Ovary (tissue), 9 donors: Measurements from ENCODE around the gene BBX. TPM values are rescaled to one million over a fixed set of nuclear protein-coding genes. Genes with fewer than 3 reads are reported as not detected.

Experiments
- DNase-seq, 5 donors: peaks; one replicate each; pipeline ENCODE4 v3.0.0-alpha.2; 2019 to 2020
- H3K27ac ChIP-seq, 2 donors: fragments of 200-600 bp; one replicate each; pipeline versions ENCODE4 v1.5.1 to v1.8.0; 2019 to 2022
- H3K27me3 ChIP-seq: fragments of 200-600 bp; one replicate; pipeline ENCODE4 v1.8.0; 2022
- H3K36me3 ChIP-seq: fragments of 200-600 bp; sonication (generic); one replicate; pipeline ENCODE4 v1.5.1; 2019
- H3K4me1 ChIP-seq: one replicate; pipeline ENCODE4 v1.8.1; 2013; ENCODE audit warnings: mild to moderate bottlenecking, moderate library complexity; ENCODE audit not compliant: insufficient read depth
- H3K4me3 ChIP-seq: fragments of 200-600 bp; sonication (generic); one replicate; pipeline ENCODE4 v1.5.1; 2017
- H3K9me3 ChIP-seq, 2 donors: fragments of 200-600 bp in 1 of 2; sonication (generic) in 1 of 2; one replicate each; pipeline versions ENCODE4 v1.5.1 to v1.8.1; 2013 to 2019; ENCODE audit warnings: mild to moderate bottlenecking in 1 of 2, moderate library complexity in 1 of 2
- CTCF ChIP-seq, 3 donors: fragments of 450-650 bp in 2 of 3; fragments of 200-600 bp in 1 of 3; IDR thresholded peaks; one replicate each; pipeline versions ENCODE4 v1.5.1 to v1.8.0; 2016 to 2022; ENCODE audit warnings: antibody characterized with exemption in 3 of 3, mild to moderate bottlenecking in 1 of 3
- EP300 ChIP-seq: sonication (generic); formaldehyde crosslinking; IDR thresholded peaks from one replicate; pipeline ENCODE4 v1.6.1; 2017; ENCODE audit warnings: antibody characterized with exemption
- POLR2A ChIP-seq: fragments of 450-650 bp; IDR thresholded peaks from one replicate; pipeline ENCODE4 v1.6.1; 2017; ENCODE audit warnings: antibody characterized with exemption, mild to moderate bottlenecking, moderate library complexity
- WGBS, 3 donors: extraction: QIAGEN DNeasy Blood & Tissue Kit in 1 of 3; methylation state at CpG; one replicate each; pipeline versions ENCODE4 v1.1.5 to v1.1.7; 2013 to 2017; 5-methylcytosine and 5-hydroxymethylcytosine counted together
- intact Hi-C, 4 donors: fragments of 100-400 bp; cut with DNase I; formaldehyde crosslinking; loops; one replicate each; pipeline versions ENCODE4 v1.11.0 to v1.15.1; 2022 to 2023
- polyA plus RNA-seq, 2 donors: library from polyadenylated mRNA; stranded (reverse); fragments of 200-250 nt in 1 of 2; fragments of 350-450 nt in 1 of 2; fragmentation: Illumina TruSeq in 1 of 2; extraction: RNeasy Lipid Tissue Mini Kit (QIAGEN cat#74804) in 1 of 2; gene quantifications; one replicate each; pipeline ENCODE4 v1.2.3, GENCODE V29; 2013 to 2014
- total RNA-seq, 7 donors: library from RNA; depleted of rRNA in 2 of 7; stranded (reverse); fragments of >200 nt in 2 of 7; fragmentation: NEBNext Ultra II Directional in 3 of 7; extraction: Animal tissue kit (Norgen Biotek cat#: 25700) in 3 of 7; gene quantifications; one replicate each; pipeline versions ENCODE4 v1.1.0 to v1.2.4, GENCODE V29; 2016 to 2023
- donor health status: DM: no; HTN: no; CAD: no; lungs with moderate emphysema.
- donor health status: DM: no; HTN: no; CAD: no.
- donor health status: Bipolar disorder and iron deficiency.
- donor health status: DM: yes; HTN: yes; CAD: no.
- donor health status: DM: no; HTN: no; CAD: no.
- donor health status: DM: yes; HTN: yes; CAD: no.

BBX gene
- total and polyA plus RNA-seq, 9 donors, result 15.8 to 114 (median 86.3) TPM

GRCh38 chr3:107817076-107817475 lies 294.3 kb downstream of the BBX start:
- H3K9me3 ChIP-seq, result no peaks in the 10 kb centered on the region
- TF ChIP-seq CTCF (IDR thresholded peaks at IDR 0.05), result no peak
- no peak for TF ChIP-seq EP300
- no peak for TF ChIP-seq POLR2A
- intact Hi-C loops, result no loop called here

GRCh38 chr3:107818025-107818424 lies 295.3 kb downstream of the BBX start:
- H3K36me3 ChIP-seq, result no peaks in the 10 kb centered on the region
- 91 to 97% (median 96%) methylated on average over 1 of the region's 1 CpG for WGBS, 3 donors
- no peak for TF ChIP-seq CTCF (IDR thresholded peaks at IDR 0.05)
- TF ChIP-seq POLR2A, result no peak
- TF ChIP-seq EP300, result no peak
- H3K9me3 ChIP-seq, result no peaks in the 10 kb centered on the region
- H3K27me3 ChIP-seq, result no peaks in the 10 kb centered on the region
- intact Hi-C loops, result no loop called here
- peaks cover 10% of the 10 kb centered on the region for H3K4me1 ChIP-seq
- H3K4me3 ChIP-seq, result no peak overlapping the region
- no peak overlapping the region for H3K27ac ChIP-seq
- no peak for DNase-seq

More at GRCh38 chr3:107817076-107817475, 294.3 kb downstream of the BBX start:
- Histone ChIP-seq H3K36me3 (no peaks in the 10 kb centered on the region), H3K27me3 (no peaks in the 10 kb centered on the region), H3K27ac (no peak overlapping the region), H3K4me1 (peaks cover 7% of the 10 kb centered on the region), H3K4me3 (no peak overlapping the region)
- DNase-seq, result no peak

GRCh38 chr3:107819656-107820055 lies 296.9 kb downstream of the BBX start:
- TF ChIP-seq CTCF (IDR thresholded peaks at IDR 0.05), result no peak
- no peak for TF ChIP-seq POLR2A
- no peak for TF ChIP-seq EP300
- 87 to 96% (median 96%) methylated on average over 4 of the region's 4 CpGs for WGBS, 3 donors
- intact Hi-C loops, result no loop called here
- Histone ChIP-seq H3K4me1 (peaks cover 8% of the 10 kb centered on the region), H3K9me3 (no peaks in the 10 kb centered on the region), H3K27me3 (no peaks in the 10 kb centered on the region), H3K27ac (no peak overlapping the region), H3K36me3 (no peaks in the 10 kb centered on the region), H3K4me3 (no peak overlapping the region)
- no peak for DNase-seq

GRCh38 chr3:107822308-107822707 lies 299.5 kb downstream of the BBX start:
- H3K27ac ChIP-seq, result no peak overlapping the region
- no peak overlapping the region for H3K4me3 ChIP-seq
- no peak for DNase-seq
- H3K36me3 ChIP-seq, result no peaks in the 10 kb centered on the region
- peaks cover 13% of the 10 kb centered on the region for H3K4me1 ChIP-seq
- intact Hi-C loops, result no loop called here
- TF ChIP-seq POLR2A (no peak), CTCF (IDR thresholded peaks at IDR 0.05) (no peak), EP300 (no peak)
- no peaks in the 10 kb centered on the region for H3K27me3 ChIP-seq
- WGBS, 3 donors, result 22 to 51% (median 31%) methylated on average over 4 of the region's 4 CpGs
- no peaks in the 10 kb centered on the region for H3K9me3 ChIP-seq
